Mesendoderm (in vitro differentiated cells): ENCODE results near the gene PKNOX2.

Source experiments
- DNase-seq: peaks from one replicate; pipeline ENCODE4 v3.0.0; 2013
- H2AK5ac ChIP-seq: 2 replicates; pipeline ENCODE4 v1.6.1; 2013; ENCODE audit warnings: low read length, inconsistent platforms
- H2BK120ac ChIP-seq: 2 replicates; pipeline ENCODE4 v1.6.1; 2013; ENCODE audit warnings: low read depth, mild to moderate bottlenecking, low read length, moderate library complexity, mixed read lengths
- H2BK15ac ChIP-seq: replicated peaks from 2 replicates; pipeline ENCODE4 v1.6.1; 2013; ENCODE audit warnings: low read depth, mild to moderate bottlenecking, moderate library complexity
- H2BK5ac ChIP-seq: 2 replicates; pipeline ENCODE4 v1.6.1; 2013; ENCODE audit warnings: low read length, inconsistent platforms
- H3K18ac ChIP-seq: 2 replicates; pipeline ENCODE4 v1.6.1; 2013; ENCODE audit warnings: mild to moderate bottlenecking, low read length, mixed read lengths
- H3K23ac ChIP-seq: one replicate; pipeline ENCODE4 v1.6.1; 2013; ENCODE audit warnings: low read length
- H3K27ac ChIP-seq: 2 replicates; pipeline ENCODE4 v1.5.1; 2013; ENCODE audit warnings: low read depth, mild to moderate bottlenecking, inconsistent platforms, low read length, moderate library complexity
- H3K27me3 ChIP-seq: 2 replicates; pipeline ENCODE4 v1.6.1; 2013; ENCODE audit warnings: low read length, control low read depth, mild to moderate bottlenecking, inconsistent platforms; ENCODE audit not compliant: insufficient read depth, poor library complexity
- H3K36me3 ChIP-seq: 2 replicates; pipeline ENCODE4 v1.6.1; 2013; ENCODE audit warnings: low read length, inconsistent platforms; ENCODE audit not compliant: control insufficient read depth, insufficient read depth
- H3K4ac ChIP-seq: one replicate; pipeline ENCODE4 v1.6.1; 2013; ENCODE audit warnings: low read depth, mild to moderate bottlenecking, low read length, moderate library complexity
- H3K4me1 ChIP-seq: 2 replicates; pipeline ENCODE4 v1.6.1; 2013; ENCODE audit warnings: low read depth, low read length, inconsistent platforms; ENCODE audit not compliant: control insufficient read depth
- H3K4me2 ChIP-seq: 2 replicates; pipeline ENCODE4 v1.6.1; 2013; ENCODE audit warnings: low read length
- H3K4me3 ChIP-seq: 2 replicates; pipeline ENCODE4 v1.5.1; 2013; ENCODE audit warnings: mild to moderate bottlenecking, low read length
- H3K56ac ChIP-seq: one replicate; pipeline ENCODE4 v1.6.1; 2013; ENCODE audit warnings: low read length
- H3K79me1 ChIP-seq: 2 replicates; pipeline ENCODE4 v1.6.1; 2013; ENCODE audit warnings: low read length, inconsistent platforms
- H3K79me2 ChIP-seq: 2 replicates; pipeline ENCODE4 v1.6.1; 2013; ENCODE audit warnings: mild to moderate bottlenecking, low read length; ENCODE audit not compliant: control insufficient read depth, insufficient read depth
- H3K9ac ChIP-seq: 2 replicates; pipeline ENCODE4 v1.6.1; 2013; ENCODE audit warnings: low read length, inconsistent platforms
- H4K5ac ChIP-seq: one replicate; pipeline ENCODE4 v1.6.1; 2013; ENCODE audit warnings: low read length
- H4K8ac ChIP-seq: one replicate; pipeline ENCODE4 v1.6.1; 2013; ENCODE audit warnings: low read depth, mild to moderate bottlenecking, control low read depth, low read length, moderate library complexity
- WGBS: extraction: QIAGEN DNeasy Blood & Tissue Kit; methylation state at CpG from one replicate; pipeline ENCODE4 v1.1.7; 2013; ENCODE audit warnings: low lambda C conversion rate, missing lambda C conversion rate; ENCODE audit not compliant: insufficient coverage; ENCODE audit errors: extremely low coverage; 5-methylcytosine and 5-hydroxymethylcytosine counted together

The PKNOX2 gene

GRCh38 chr11:125342281-125342930 is 177.9 kb downstream of the PKNOX2 start:
- no peak overlapping the region for H3K18ac ChIP-seq
- no peak overlapping the region for H3K9ac ChIP-seq
- H4K5ac ChIP-seq = no peak overlapping the region
- H3K27me3 ChIP-seq = no peaks in the 10 kb centered on the region
- H3K4me1 ChIP-seq = no peaks in the 10 kb centered on the region
- no peak overlapping the region for H3K56ac ChIP-seq
- H3K23ac ChIP-seq = peak overlapping the region; percentile 30
- H4K8ac ChIP-seq = no peak overlapping the region
- no peak for DNase-seq
- no peak overlapping the region for H2BK120ac ChIP-seq
- H2AK5ac ChIP-seq = no peak overlapping the region
- H3K27ac ChIP-seq = no peak overlapping the region
- no peak overlapping the region for H2BK5ac ChIP-seq
- no peaks in the 10 kb centered on the region for H3K79me1 ChIP-seq
- H3K4me3 ChIP-seq = no peak overlapping the region
- no peak overlapping the region for H2BK15ac ChIP-seq
- no CpG with 5 or more reads among the region's 16 CpGs for WGBS
- H3K79me2 ChIP-seq = no peaks in the 10 kb centered on the region
- H3K4me2 ChIP-seq = no peak overlapping the region
- no peak overlapping the region for H3K4ac ChIP-seq
- no peaks in the 10 kb centered on the region for H3K36me3 ChIP-seq

GRCh38 chr11:125343086-125343717 is 178.7 kb downstream of the PKNOX2 start:
- Histone ChIP-seq H3K79me1 (no peaks in the 10 kb centered on the region), H3K9ac (peak overlapping the region; percentile 3), H3K79me2 (no peaks in the 10 kb centered on the region), H2BK15ac (no peak overlapping the region), H2AK5ac (no peak overlapping the region), H3K4ac (no peak overlapping the region), H3K36me3 (no peaks in the 10 kb centered on the region), H3K56ac (peak overlapping the region; percentile 28), H3K23ac (no peak overlapping the region), H2BK120ac (no peak overlapping the region), H3K4me1 (peaks cover under 1% of the 10 kb centered on the region), H3K27me3 (no peaks in the 10 kb centered on the region), H2BK5ac (no peak overlapping the region), H3K4me2 (no peak overlapping the region), H4K8ac (no peak overlapping the region), H3K4me3 (no peak overlapping the region), H4K5ac (no peak overlapping the region), H3K18ac (no peak overlapping the region), H3K27ac (no peak overlapping the region)
- DNase-seq = no peak
- WGBS = no CpG with 5 or more reads among the region's 7 CpGs

- Histone ChIP-seq H3K27me3 (no peaks in the 10 kb centered on the region), H3K4me2 (no peak overlapping the region), H3K56ac (peak overlapping the region; percentile 3), H2BK15ac (no peak overlapping the region), H3K18ac (no peak overlapping the region), H2AK5ac (no peak overlapping the region), H3K4me3 (no peak overlapping the region), H3K4me1 (peaks cover 5% of the 10 kb centered on the region), H3K79me1 (no peaks in the 10 kb centered on the region), H4K8ac (no peak overlapping the region), H3K27ac (no peak overlapping the region), H2BK120ac (no peak overlapping the region), H3K9ac (peak overlapping the region; percentile 23), H4K5ac (no peak overlapping the region), H3K4ac (no peak overlapping the region), H2BK5ac (no peak overlapping the region), H3K23ac (no peak overlapping the region), H3K36me3 (no peaks in the 10 kb centered on the region), H3K79me2 (no peaks in the 10 kb centered on the region)
- WGBS = no CpG with 5 or more reads among the region's 13 CpGs
- DNase-seq = peak; percentile 54
Measured at GRCh38 chr11:125343718-125344131, 179.2 kb downstream of the PKNOX2 start.

- H3K4me3 ChIP-seq = no peak overlapping the region
- no CpG with 5 or more reads among the region's 4 CpGs for WGBS
- no peak overlapping the region for H2BK120ac ChIP-seq
- H4K8ac ChIP-seq = no peak overlapping the region
- H3K18ac ChIP-seq = no peak overlapping the region
- peaks cover 5% of the 10 kb centered on the region for H3K4me1 ChIP-seq
- no peak overlapping the region for H3K9ac ChIP-seq
- no peaks in the 10 kb centered on the region for H3K36me3 ChIP-seq
- H3K4ac ChIP-seq = no peak overlapping the region
- no peak overlapping the region for H3K56ac ChIP-seq
- H3K79me1 ChIP-seq = no peaks in the 10 kb centered on the region
- H2BK5ac ChIP-seq = no peak overlapping the region
- no peak overlapping the region for H4K5ac ChIP-seq
- H3K27me3 ChIP-seq = no peaks in the 10 kb centered on the region
- H3K27ac ChIP-seq = no peak overlapping the region
- H3K23ac ChIP-seq = peak overlapping the region; percentile 50
- DNase-seq = no peak
- no peak overlapping the region for H2BK15ac ChIP-seq
- H2AK5ac ChIP-seq = no peak overlapping the region
- H3K79me2 ChIP-seq = no peaks in the 10 kb centered on the region
- no peak overlapping the region for H3K4me2 ChIP-seq
Measured at GRCh38 chr11:125344846-125345420, 180.4 kb downstream of the PKNOX2 start.

- H3K56ac ChIP-seq = no peak overlapping the region
- H3K23ac ChIP-seq = peak overlapping the region; percentile 50
- DNase-seq = peak; percentile 77
- no peaks in the 10 kb centered on the region for H3K79me1 ChIP-seq
- no peak overlapping the region for H3K18ac ChIP-seq
- H3K27me3 ChIP-seq = no peaks in the 10 kb centered on the region
- no peak overlapping the region for H3K4me2 ChIP-seq
- no peak overlapping the region for H2BK5ac ChIP-seq
- no peak overlapping the region for H2BK120ac ChIP-seq
- no peak overlapping the region for H2BK15ac ChIP-seq
- no peak overlapping the region for H4K8ac ChIP-seq
- H2AK5ac ChIP-seq = no peak overlapping the region
- H3K4me3 ChIP-seq = no peak overlapping the region
- no CpG with 5 or more reads among the region's 20 CpGs for WGBS
- no peak overlapping the region for H3K27ac ChIP-seq
- H3K79me2 ChIP-seq = no peaks in the 10 kb centered on the region
- H3K9ac ChIP-seq = no peak overlapping the region
- peaks cover 5% of the 10 kb centered on the region for H3K4me1 ChIP-seq
- H3K36me3 ChIP-seq = no peaks in the 10 kb centered on the region
- H4K5ac ChIP-seq = no peak overlapping the region
- H3K4ac ChIP-seq = no peak overlapping the region
Measured at GRCh38 chr11:125345421-125346178, 181.0 kb downstream of the PKNOX2 start.
